Chondrocyte (in vitro differentiated cells): Measurements from ENCODE around the gene SMIM24. TPM values are rescaled to one million over a fixed set of nuclear protein-coding genes. Genes with fewer than 3 reads are reported as not detected.
A peak's percentile ranks its signal among the peaks of the same experiment; 100 is the strongest.

Source experiments
- DNase-seq: peaks from one replicate; pipeline ENCODE4 v3.0.0; 2021; ENCODE audit warnings: mixed read lengths, low spot score
- H3K27ac Mint-ChIP-seq: one replicate; pipeline ENCODE4 v1.8.0; 2021; ENCODE audit warnings: mild to moderate bottlenecking, moderate library complexity, mixed read lengths; ENCODE audit not compliant: unreplicated experiment
- H3K27me3 Mint-ChIP-seq: 2 replicates; pipeline ENCODE4 v1.8.0; 2021; ENCODE audit warnings: low read depth, mixed read lengths
- H3K36me3 Mint-ChIP-seq: 2 replicates; pipeline ENCODE4 v1.8.0; 2021; ENCODE audit warnings: low read depth, mixed read lengths
- H3K4me1 Mint-ChIP-seq: 2 replicates; pipeline ENCODE4 v1.8.0; 2021; ENCODE audit warnings: low read depth, mild to moderate bottlenecking, mixed read lengths
- H3K4me3 Mint-ChIP-seq: one replicate; pipeline ENCODE4 v1.8.0; 2021; ENCODE audit warnings: mild to moderate bottlenecking, moderate library complexity, mixed read lengths; ENCODE audit not compliant: unreplicated experiment
- H3K9me3 Mint-ChIP-seq: 2 replicates; pipeline ENCODE4 v1.8.0; 2021; ENCODE audit warnings: low read depth, mixed read lengths
- CTCF ChIP-seq: fragments of 200-600 bp; sonication (generic); IDR thresholded peaks from 2 replicates; pipeline ENCODE4 v1.5.0; 2021; ENCODE audit warnings: antibody characterized with exemption, mild to moderate bottlenecking, moderate library complexity
- total RNA-seq: library from RNA; stranded (reverse); gene quantifications from 3 replicates; pipeline ENCODE4 v1.2.1, GENCODE V29; 2021

Gene SMIM24
- total RNA-seq, 1 donor from 2014 or later = not detected

GRCh38 chr19:3522421-3523360 lies 42.4 kb upstream of the SMIM24 start:
- H3K4me3 Mint-ChIP-seq = no peak overlapping the region
- TF ChIP-seq CTCF = no peak
- no peaks in the 10 kb centered on the region for H3K9me3 Mint-ChIP-seq
- peaks cover 4% of the 10 kb centered on the region for H3K4me1 Mint-ChIP-seq
- no peak overlapping the region for H3K27ac Mint-ChIP-seq
- peaks cover 9% of the 10 kb centered on the region for H3K36me3 Mint-ChIP-seq
- H3K27me3 Mint-ChIP-seq = no peaks in the 10 kb centered on the region
- DNase-seq = no peak

- Mint-ChIP-seq H3K4me3 (no peak overlapping the region), H3K4me1 (peaks cover 4% of the 10 kb centered on the region), H3K9me3 (no peaks in the 10 kb centered on the region), H3K27me3 (no peaks in the 10 kb centered on the region), H3K36me3 (peaks cover 6% of the 10 kb centered on the region), H3K27ac (no peak overlapping the region)
- no peak for DNase-seq
- no peak for TF ChIP-seq CTCF
Measured at GRCh38 chr19:3521104-3521445, 40.8 kb upstream of the SMIM24 start.

GRCh38 chr19:3520166-3521103 lies 40.1 kb upstream of the SMIM24 start:
- Mint-ChIP-seq H3K4me3 (no peak overlapping the region), H3K27ac (no peak overlapping the region), H3K4me1 (peaks cover 7% of the 10 kb centered on the region), H3K27me3 (no peaks in the 10 kb centered on the region), H3K36me3 (peaks cover 6% of the 10 kb centered on the region), H3K9me3 (no peaks in the 10 kb centered on the region)
- DNase-seq = no peak
- peak; percentile 8 for TF ChIP-seq CTCF

DNA sequence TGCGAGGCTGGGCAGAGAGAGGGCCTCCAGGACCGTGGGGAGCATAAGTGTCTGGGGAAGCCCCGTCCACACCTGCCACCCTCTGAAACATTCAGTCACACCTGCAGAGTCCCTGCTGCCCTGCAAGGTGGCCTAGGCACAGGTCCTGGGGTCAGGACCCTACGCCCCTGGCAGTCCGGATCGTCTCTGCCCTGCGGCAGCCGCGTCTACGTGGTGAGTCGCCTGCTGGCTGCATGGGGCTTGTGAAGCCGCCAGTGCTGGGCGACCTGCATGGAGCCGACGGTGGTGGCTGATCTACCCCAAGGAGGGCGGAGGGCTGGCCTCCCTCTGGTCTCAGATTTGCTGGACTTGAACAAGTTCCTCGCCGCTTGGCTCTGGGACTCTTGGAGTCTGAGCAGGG lies 38.8 kb upstream of the SMIM24 start:
- Mint-ChIP-seq H3K36me3 (peaks cover 1% of the 10 kb centered on the region), H3K4me1 (peaks cover 12% of the 10 kb centered on the region), H3K27me3 (no peaks in the 10 kb centered on the region), H3K9me3 (no peaks in the 10 kb centered on the region), H3K4me3 (no peak overlapping the region), H3K27ac (no peak overlapping the region)
- TF ChIP-seq CTCF = no peak
- DNase-seq = no peak

DNA sequence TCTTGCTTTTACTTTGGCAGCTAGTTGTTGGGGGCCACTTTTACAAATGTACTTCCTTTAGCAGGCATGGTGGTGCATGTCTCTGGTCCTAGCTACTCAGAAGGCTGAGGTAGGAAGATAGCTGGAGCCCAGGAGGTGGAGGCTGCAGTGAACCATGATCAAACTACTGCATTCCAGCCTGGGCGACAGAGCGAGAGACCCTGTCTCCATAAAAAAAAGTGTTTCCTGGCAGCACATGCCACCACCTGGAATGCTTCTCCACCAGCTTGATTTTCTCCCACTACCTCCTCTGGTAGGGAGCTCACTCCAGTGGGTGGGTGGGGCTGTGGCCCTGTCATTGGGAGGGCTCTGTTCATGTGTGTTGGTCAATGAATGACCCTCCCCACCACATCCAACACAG lies 38.3 kb upstream of the SMIM24 start:
- no peaks in the 10 kb centered on the region for H3K27me3 Mint-ChIP-seq
- no peak overlapping the region for H3K4me3 Mint-ChIP-seq
- peaks cover 15% of the 10 kb centered on the region for H3K4me1 Mint-ChIP-seq
- no peaks in the 10 kb centered on the region for H3K9me3 Mint-ChIP-seq
- H3K27ac Mint-ChIP-seq = no peak overlapping the region
- no peak for TF ChIP-seq CTCF
- no peaks in the 10 kb centered on the region for H3K36me3 Mint-ChIP-seq
- DNase-seq = no peak
